Astrocyte (in vitro differentiated cells and primary cell): Measurements from ENCODE around the gene RPS5. TPM values are rescaled to one million over a fixed set of nuclear protein-coding genes. Genes with fewer than 3 reads are reported as not detected.

Source experiments
- DNase-seq: peaks from one replicate; pipeline ENCODE4 v3.0.0-alpha.2; 2010; ENCODE audit warnings: low read depth
- FAIRE-seq: peaks from 2 replicates; lab custom pipeline; 2011; peaks lifted over from hg19 to GRCh38; lab: Jason Lieb, UNC
- H2AFZ ChIP-seq: 2 replicates; pipeline ENCODE4 v1.6.0; 2012; ENCODE audit warnings: low read depth, low read length, inconsistent platforms
- H3K27ac ChIP-seq: 2 replicates; pipeline ENCODE4 v1.5.1; 2011; ENCODE audit warnings: low read depth, low read length, inconsistent platforms
- H3K27me3 ChIP-seq: 2 replicates; pipeline ENCODE4 v1.6.0; 2011; ENCODE audit warnings: low read length, inconsistent platforms; ENCODE audit not compliant: insufficient read depth
- H3K36me3 ChIP-seq: 2 replicates; pipeline ENCODE4 v1.5.1; 2011; ENCODE audit warnings: low read length, inconsistent platforms; ENCODE audit not compliant: insufficient read depth
- H3K4me1 ChIP-seq: 2 replicates; pipeline ENCODE4 v1.5.1; 2011; ENCODE audit warnings: low read length, inconsistent platforms; ENCODE audit not compliant: insufficient read depth
- H3K4me2 ChIP-seq: 2 replicates; pipeline ENCODE4 v1.6.0; 2012; ENCODE audit warnings: low read length, inconsistent platforms
- H3K4me3 ChIP-seq: 2 replicates; pipeline ENCODE4 v1.5.1; 2011; ENCODE audit warnings: low read depth, mild to moderate bottlenecking, low read length, inconsistent platforms; ENCODE audit not compliant: insufficient read depth
- H3K79me2 ChIP-seq: 2 replicates; pipeline ENCODE4 v1.6.0; 2012; ENCODE audit warnings: mild to moderate bottlenecking, low read length, inconsistent platforms; ENCODE audit not compliant: insufficient read depth
- H3K9ac ChIP-seq: 2 replicates; pipeline ENCODE4 v1.6.0; 2012; ENCODE audit warnings: mild to moderate bottlenecking, low read length, inconsistent platforms
- H3K9me3 ChIP-seq: 2 replicates; pipeline ENCODE4 v1.5.1; 2012; ENCODE audit warnings: low read depth, mild to moderate bottlenecking, low read length, inconsistent platforms; ENCODE audit not compliant: insufficient read depth
- H4K20me1 ChIP-seq: 2 replicates; pipeline ENCODE4 v1.6.0; 2012; ENCODE audit warnings: low read length, inconsistent platforms; ENCODE audit not compliant: insufficient read depth
- H3K27ac Mint-ChIP-seq: one replicate; pipeline ENCODE4 v1.8.0; 2021; ENCODE audit warnings: mild to moderate bottlenecking, mixed read lengths; ENCODE audit not compliant: unreplicated experiment
- H3K27me3 Mint-ChIP-seq: one replicate; pipeline ENCODE4 v1.8.0; 2021; ENCODE audit warnings: low read depth, mixed read lengths; ENCODE audit not compliant: unreplicated experiment
- H3K36me3 Mint-ChIP-seq: one replicate; pipeline ENCODE4 v1.8.0; 2021; ENCODE audit warnings: low read depth, mixed read lengths; ENCODE audit not compliant: unreplicated experiment
- H3K4me1 Mint-ChIP-seq: one replicate; pipeline ENCODE4 v1.8.0; 2021; ENCODE audit warnings: low read depth, mixed read lengths; ENCODE audit not compliant: unreplicated experiment
- H3K4me3 Mint-ChIP-seq: one replicate; pipeline ENCODE4 v1.8.0; 2021; ENCODE audit warnings: mild to moderate bottlenecking, moderate library complexity, mixed read lengths; ENCODE audit not compliant: unreplicated experiment
- H3K9me3 Mint-ChIP-seq: one replicate; pipeline ENCODE4 v1.8.0; 2021; ENCODE audit warnings: mild to moderate bottlenecking, mixed read lengths; ENCODE audit not compliant: unreplicated experiment
- EZH2 ChIP-seq: IDR thresholded peaks from 2 replicates; pipeline ENCODE4 v1.6.1; 2012; ENCODE audit warnings: mild to moderate bottlenecking, low read length, inconsistent platforms; ENCODE audit not compliant: insufficient read depth
- total RNA-seq: library from RNA; stranded (reverse); gene quantifications from 2 replicates; pipeline ENCODE4 v1.2.1, GENCODE V29; 2021
- TF ChIP-seq, protein P1 (sequence below): IDR thresholded peaks from 2 replicates; pipeline ENCODE4 v1.5.1; 2011; ENCODE audit warnings: low read depth, mild to moderate bottlenecking, inconsistent platforms, low read length, moderate library complexity; ENCODE audit not compliant: insufficient read depth

RPS5 gene
- total RNA-seq, 1 donor from 2014 or later: 891 TPM

DNA sequence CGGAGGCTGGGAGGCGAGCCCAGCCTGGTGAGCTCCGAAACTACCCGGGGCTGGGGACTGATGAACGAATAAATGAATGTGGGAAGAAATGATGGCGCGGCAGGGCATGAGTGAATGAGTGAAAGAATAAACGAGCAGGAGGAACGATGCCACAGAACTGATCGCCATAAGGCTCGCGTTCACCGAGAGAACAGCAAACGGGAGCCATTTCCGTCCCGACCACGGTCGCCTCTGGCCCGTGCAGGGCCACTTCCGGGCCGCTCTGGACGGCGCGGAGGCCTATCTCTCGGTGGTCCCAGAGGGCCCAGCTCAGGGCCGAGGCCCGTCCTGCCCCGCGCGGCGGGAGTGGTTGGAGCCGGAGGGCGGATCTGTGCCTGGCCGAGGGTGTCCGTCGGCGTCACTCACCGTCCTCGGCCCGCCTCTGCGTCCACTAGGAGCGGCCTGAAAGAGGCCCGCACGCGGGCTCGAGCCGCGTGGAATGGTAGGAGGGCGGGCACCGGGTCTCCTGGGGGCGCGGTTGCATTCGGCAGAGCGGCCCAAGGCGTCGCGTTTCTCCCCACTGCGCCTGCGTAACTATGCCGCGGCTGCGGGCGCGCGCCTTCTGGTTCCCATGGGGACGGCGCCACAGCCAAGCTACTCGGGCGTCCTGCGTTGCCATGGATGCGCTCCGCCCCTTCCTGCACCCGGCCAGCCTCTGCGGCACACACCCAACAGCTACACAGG lies 24.6 kb upstream of the RPS5 start, which contains the start of gene ZNF497:
Gene ZNF497, minus strand, starts transcription at position 480 of the 723 bp plus-strand sequence. CDS start 5,116 bp downstream, outside the sequence.
- H2AFZ ChIP-seq: peak within 1 kb of the TSS; percentile 97
- DNase-seq: peak; percentile 87
- H3K79me2 ChIP-seq: no peaks in the 10 kb centered on the region
- peak within 1 kb of the TSS; percentile 89 for H3K9ac ChIP-seq
- peak within 1 kb of the TSS; percentile 71 for H3K4me3 ChIP-seq
- TF ChIP-seq, protein P1, sequence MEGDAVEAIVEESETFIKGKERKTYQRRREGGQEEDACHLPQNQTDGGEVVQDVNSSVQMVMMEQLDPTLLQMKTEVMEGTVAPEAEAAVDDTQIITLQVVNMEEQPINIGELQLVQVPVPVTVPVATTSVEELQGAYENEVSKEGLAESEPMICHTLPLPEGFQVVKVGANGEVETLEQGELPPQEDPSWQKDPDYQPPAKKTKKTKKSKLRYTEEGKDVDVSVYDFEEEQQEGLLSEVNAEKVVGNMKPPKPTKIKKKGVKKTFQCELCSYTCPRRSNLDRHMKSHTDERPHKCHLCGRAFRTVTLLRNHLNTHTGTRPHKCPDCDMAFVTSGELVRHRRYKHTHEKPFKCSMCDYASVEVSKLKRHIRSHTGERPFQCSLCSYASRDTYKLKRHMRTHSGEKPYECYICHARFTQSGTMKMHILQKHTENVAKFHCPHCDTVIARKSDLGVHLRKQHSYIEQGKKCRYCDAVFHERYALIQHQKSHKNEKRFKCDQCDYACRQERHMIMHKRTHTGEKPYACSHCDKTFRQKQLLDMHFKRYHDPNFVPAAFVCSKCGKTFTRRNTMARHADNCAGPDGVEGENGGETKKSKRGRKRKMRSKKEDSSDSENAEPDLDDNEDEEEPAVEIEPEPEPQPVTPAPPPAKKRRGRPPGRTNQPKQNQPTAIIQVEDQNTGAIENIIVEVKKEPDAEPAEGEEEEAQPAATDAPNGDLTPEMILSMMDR: no peak
- no peak for TF ChIP-seq EZH2
- no peaks in the 10 kb centered on the region for H3K27me3 Mint-ChIP-seq
- H3K27ac ChIP-seq: peak within 1 kb of the TSS; percentile 85
- no peaks in the 10 kb centered on the region for H3K36me3 ChIP-seq
- peak within 1 kb of the TSS; percentile 90 for H3K27ac Mint-ChIP-seq
- peaks cover 7% of the 10 kb centered on the region for H3K9me3 ChIP-seq
- H3K9me3 Mint-ChIP-seq: no peaks in the 10 kb centered on the region
- peaks cover 4% of the 10 kb centered on the region for H3K4me1 Mint-ChIP-seq
- peaks cover 8% of the 10 kb centered on the region for H3K36me3 Mint-ChIP-seq
- peaks cover 4% of the 10 kb centered on the region for H3K4me1 ChIP-seq
- H3K27me3 ChIP-seq: no peaks in the 10 kb centered on the region
- peak within 1 kb of the TSS; percentile 99 for H3K4me2 ChIP-seq
- no peaks in the 10 kb centered on the region for H4K20me1 ChIP-seq
- FAIRE-seq: no peak
- H3K4me3 Mint-ChIP-seq: peak within 1 kb of the TSS; percentile 88

DNA sequence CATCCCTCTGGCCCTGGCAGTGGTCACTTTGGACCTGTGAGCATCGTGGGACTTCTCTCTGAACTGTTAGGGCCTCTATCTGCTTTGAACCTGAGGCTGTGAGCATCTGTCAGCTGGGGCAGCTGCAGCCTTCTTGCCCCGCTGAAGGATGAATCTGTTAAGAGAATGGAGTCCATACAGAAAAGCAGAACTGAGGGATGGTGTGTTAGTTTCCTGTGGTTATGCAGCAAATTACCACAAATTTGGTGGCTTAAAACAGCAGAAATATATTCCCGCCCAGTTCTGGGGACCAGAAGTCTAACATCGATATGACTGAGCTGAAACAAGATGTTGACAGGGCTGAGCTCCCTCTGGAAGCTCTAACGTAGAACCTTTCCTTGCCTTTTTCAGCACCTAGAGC lies 22.9 kb upstream of the RPS5 start:
- FAIRE-seq: no peak
- peaks cover 3% of the 10 kb centered on the region for H3K9me3 ChIP-seq
- no peak overlapping the region for H3K27ac Mint-ChIP-seq

More for the DNA sequence above, 22.9 kb upstream of the RPS5 start:
- TF ChIP-seq, protein P1: no peak
- Histone ChIP-seq H3K4me1 (peaks cover 4% of the 10 kb centered on the region), H4K20me1 (no peaks in the 10 kb centered on the region), H3K4me2 (no peak overlapping the region), H3K4me3 (no peak overlapping the region), H2AFZ (no peak overlapping the region), H3K79me2 (no peaks in the 10 kb centered on the region), H3K27ac (no peak overlapping the region), H3K27me3 (no peaks in the 10 kb centered on the region), H3K36me3 (no peaks in the 10 kb centered on the region), H3K9ac (no peak overlapping the region)
- no peaks in the 10 kb centered on the region for H3K27me3 Mint-ChIP-seq
- no peaks in the 10 kb centered on the region for H3K9me3 Mint-ChIP-seq
- DNase-seq: no peak
- H3K36me3 Mint-ChIP-seq: peaks cover 5% of the 10 kb centered on the region
- H3K4me1 Mint-ChIP-seq: peaks cover 1% of the 10 kb centered on the region
- H3K4me3 Mint-ChIP-seq: no peak overlapping the region
